K562 (cell line): ENCODE results near the gene GRB2. TPM values are rescaled to one million over a fixed set of nuclear protein-coding genes. Genes with fewer than 3 reads are reported as not detected.

ENCODE experiments used
- ASH1L ChIP-seq: fragments of 450-650 bp; IDR thresholded peaks from 2 replicates; pipeline ENCODE4 v1.6.1; 2018; ENCODE audit warnings: borderline replicate concordance, mild to moderate bottlenecking, low read depth; ENCODE audit not compliant: partially characterized antibody
- CCNT2 ChIP-seq: IDR thresholded peaks from 2 replicates; pipeline ENCODE4 v1.6.1; 2011; ENCODE audit warnings: borderline replicate concordance, low read depth, mild to moderate bottlenecking, moderate library complexity, mixed read lengths, low read length; ENCODE audit not compliant: insufficient read length; ENCODE audit errors: extremely low read depth
- CREM ChIP-seq: IDR thresholded peaks from 2 replicates; pipeline ENCODE4 v1.6.1; 2014; ENCODE audit warnings: antibody characterized with exemption, low read depth
- FIP1L1 ChIP-seq: fragments of 200-400 bp; formaldehyde crosslinking; IDR thresholded peaks from 2 replicates; pipeline ENCODE4 v1.6.1; 2018; ENCODE audit warnings: mild to moderate bottlenecking, low read depth, low read length; ENCODE audit not compliant: poor library complexity, severe bottlenecking
- FOS ChIP-seq: IDR thresholded peaks from 3 replicates; pipeline ENCODE4 v1.6.1; 2011; ENCODE audit not compliant: insufficient read length; ENCODE audit errors: extremely low read depth
- FOXJ2 ChIP-seq: fragments of 200-800 bp; sonication (Bioruptor generic); IDR thresholded peaks from 2 replicates; pipeline ENCODE4 v1.6.1; 2016; ENCODE audit warnings: missing genetic modification characterization, missing compliant biosample characterization
- HMGN3 ChIP-seq: IDR thresholded peaks from 2 replicates; pipeline ENCODE4 v1.6.1; 2011; ENCODE audit warnings: borderline replicate concordance, low read depth, mild to moderate bottlenecking, mixed read lengths, low read length; ENCODE audit not compliant: insufficient read length; ENCODE audit errors: extremely low read depth
- KLF13 ChIP-seq: fragments of 450-650 bp; IDR thresholded peaks from 2 replicates; pipeline ENCODE4 v1.6.1; 2016; ENCODE audit warnings: missing genetic modification characterization, low read depth, mild to moderate bottlenecking, missing compliant biosample characterization, moderate library complexity, borderline replicate concordance
- MYBL2 ChIP-seq, 2 experiments: fragments of 450-650 bp in 1 of 2; sonication (generic) in 1 of 2; formaldehyde crosslinking in 1 of 2; IDR thresholded peaks; 2 replicates each; pipeline versions ENCODE4 v1.6.1 to v1.8.1; 2017 to 2022; ENCODE audit warnings: borderline replicate concordance in 1 of 2, inconsistent platforms in 1 of 2, low read depth in 1 of 2, mild to moderate bottlenecking in 1 of 2, missing genetic modification reagents in 1 of 2, moderate library complexity in 1 of 2
- PHF20 ChIP-seq: fragments of 450-650 bp; IDR thresholded peaks from 2 replicates; pipeline ENCODE4 v1.6.1; 2018; ENCODE audit not compliant: partially characterized antibody
- PML ChIP-seq: IDR thresholded peaks from 2 replicates; pipeline ENCODE4 v1.6.1; 2012; ENCODE audit warnings: low read length, inconsistent platforms
- polyA plus RNA-seq, 8 experiments: library from polyadenylated mRNA; depleted of rRNA in 4 of 8; stranded (reverse) in 5 of 8; unstranded in 3 of 8; fragments of >200 nt; fragmentation: Nextera tagmentation in 2 of 8; fragmentation: Illumina TruSeq in 1 of 8; extraction: Ambion mirVana in 2 of 8; extraction: Trizol in 1 of 8; gene quantifications; 2 replicates each; pipeline versions ENCODE4 v1.2.1 to v1.2.3, GENCODE V29; 2011 to 2014; ENCODE audit warnings: inconsistent platforms in 1 of 8, missing spikeins in 1 of 8
- total RNA-seq, 7 experiments: library from RNA; depleted of rRNA in 6 of 7; stranded (reverse); fragments of >200 nt in 6 of 7; fragmentation: Illumina TruSeq in 2 of 7; extraction: Trizol in 2 of 7; gene quantifications; 2 replicates each; pipeline versions ENCODE4 v1.2.1 to v1.2.3, GENCODE V29; 2011 to 2021; ENCODE audit warnings: low replicate concordance in 1 of 7
- TF ChIP-seq, protein P1 (sequence below): fragments of 150-350 bp; IDR thresholded peaks from 2 replicates; pipeline ENCODE4 v1.6.1; 2014; ENCODE audit warnings: low read depth, mild to moderate bottlenecking, low read length, borderline replicate concordance
- TF ChIP-seq, protein P2 (sequence below): sonication (generic); formaldehyde crosslinking; IDR thresholded peaks from 2 replicates; pipeline ENCODE4 v1.8.1; 2023; ENCODE audit warnings: mild to moderate bottlenecking, missing genetic modification reagents
- TF ChIP-seq, protein P3 (sequence below): fragments of 450-650 bp; formaldehyde crosslinking; IDR thresholded peaks from 2 replicates; pipeline ENCODE4 v1.4.0; 2020; ENCODE audit warnings: mild to moderate bottlenecking, moderate library complexity
- TF ChIP-seq, protein P4 (sequence below): sonication (generic); formaldehyde crosslinking; IDR thresholded peaks from 2 replicates; pipeline ENCODE4 v1.8.0; 2023; ENCODE audit warnings: mild to moderate bottlenecking, missing genetic modification reagents

Gene GRB2
- total and polyA plus RNA-seq, 9 of the 15 experiments (the other 6 are each of a cell fraction or from before 2014, with no cell fraction given), result 57.2 to 136 (median 84.8) TPM

DNA sequence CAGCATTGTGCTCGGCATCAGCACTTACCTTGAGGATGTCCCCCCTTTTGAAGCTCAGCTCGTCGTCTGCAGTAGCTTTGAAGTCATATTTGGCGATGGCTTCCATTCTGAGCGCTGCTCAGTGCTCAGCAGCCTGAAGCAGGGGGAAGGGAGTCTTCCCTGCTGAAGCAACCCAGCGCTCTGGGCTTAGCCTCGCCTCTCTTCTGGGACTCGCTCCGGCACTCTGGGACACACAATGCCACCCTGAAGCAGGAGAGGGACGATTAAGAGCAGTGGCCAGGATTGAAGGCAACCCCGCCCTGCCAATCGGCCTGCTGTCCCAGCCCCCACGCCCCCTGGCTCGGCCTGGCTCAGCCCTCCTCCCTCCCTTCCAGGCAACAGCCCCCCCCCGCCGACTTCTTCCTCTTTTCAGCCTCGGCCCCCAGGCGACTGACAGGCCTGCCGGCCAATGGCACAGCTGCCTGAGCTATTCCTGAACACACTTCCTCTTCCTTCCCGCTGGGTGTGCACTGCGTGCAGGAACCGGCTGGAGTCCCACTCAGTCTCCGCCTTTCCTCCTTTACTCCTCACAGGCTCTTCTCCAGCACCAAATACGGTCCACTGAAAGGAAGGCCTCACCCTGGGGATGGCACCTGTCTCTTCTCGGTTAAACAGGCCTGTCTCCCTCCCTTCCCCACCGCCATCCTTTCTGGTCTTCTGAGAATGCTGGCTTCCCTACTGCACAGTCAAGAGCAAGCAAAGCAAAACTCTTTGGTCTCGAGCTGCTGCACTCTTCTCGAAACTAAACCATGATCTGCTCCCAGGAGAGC is 11.8 kb downstream of the GRB2 start (continued):
- TF ChIP-seq, protein P1, sequence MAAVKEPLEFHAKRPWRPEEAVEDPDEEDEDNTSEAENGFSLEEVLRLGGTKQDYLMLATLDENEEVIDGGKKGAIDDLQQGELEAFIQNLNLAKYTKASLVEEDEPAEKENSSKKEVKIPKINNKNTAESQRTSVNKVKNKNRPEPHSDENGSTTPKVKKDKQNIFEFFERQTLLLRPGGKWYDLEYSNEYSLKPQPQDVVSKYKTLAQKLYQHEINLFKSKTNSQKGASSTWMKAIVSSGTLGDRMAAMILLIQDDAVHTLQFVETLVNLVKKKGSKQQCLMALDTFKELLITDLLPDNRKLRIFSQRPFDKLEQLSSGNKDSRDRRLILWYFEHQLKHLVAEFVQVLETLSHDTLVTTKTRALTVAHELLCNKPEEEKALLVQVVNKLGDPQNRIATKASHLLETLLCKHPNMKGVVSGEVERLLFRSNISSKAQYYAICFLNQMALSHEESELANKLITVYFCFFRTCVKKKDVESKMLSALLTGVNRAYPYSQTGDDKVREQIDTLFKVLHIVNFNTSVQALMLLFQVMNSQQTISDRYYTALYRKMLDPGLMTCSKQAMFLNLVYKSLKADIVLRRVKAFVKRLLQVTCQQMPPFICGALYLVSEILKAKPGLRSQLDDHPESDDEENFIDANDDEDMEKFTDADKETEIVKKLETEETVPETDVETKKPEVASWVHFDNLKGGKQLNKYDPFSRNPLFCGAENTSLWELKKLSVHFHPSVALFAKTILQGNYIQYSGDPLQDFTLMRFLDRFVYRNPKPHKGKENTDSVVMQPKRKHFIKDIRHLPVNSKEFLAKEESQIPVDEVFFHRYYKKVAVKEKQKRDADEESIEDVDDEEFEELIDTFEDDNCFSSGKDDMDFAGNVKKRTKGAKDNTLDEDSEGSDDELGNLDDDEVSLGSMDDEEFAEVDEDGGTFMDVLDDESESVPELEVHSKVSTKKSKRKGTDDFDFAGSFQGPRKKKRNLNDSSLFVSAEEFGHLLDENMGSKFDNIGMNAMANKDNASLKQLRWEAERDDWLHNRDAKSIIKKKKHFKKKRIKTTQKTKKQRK, result no peak
- TF ChIP-seq, protein P2, sequence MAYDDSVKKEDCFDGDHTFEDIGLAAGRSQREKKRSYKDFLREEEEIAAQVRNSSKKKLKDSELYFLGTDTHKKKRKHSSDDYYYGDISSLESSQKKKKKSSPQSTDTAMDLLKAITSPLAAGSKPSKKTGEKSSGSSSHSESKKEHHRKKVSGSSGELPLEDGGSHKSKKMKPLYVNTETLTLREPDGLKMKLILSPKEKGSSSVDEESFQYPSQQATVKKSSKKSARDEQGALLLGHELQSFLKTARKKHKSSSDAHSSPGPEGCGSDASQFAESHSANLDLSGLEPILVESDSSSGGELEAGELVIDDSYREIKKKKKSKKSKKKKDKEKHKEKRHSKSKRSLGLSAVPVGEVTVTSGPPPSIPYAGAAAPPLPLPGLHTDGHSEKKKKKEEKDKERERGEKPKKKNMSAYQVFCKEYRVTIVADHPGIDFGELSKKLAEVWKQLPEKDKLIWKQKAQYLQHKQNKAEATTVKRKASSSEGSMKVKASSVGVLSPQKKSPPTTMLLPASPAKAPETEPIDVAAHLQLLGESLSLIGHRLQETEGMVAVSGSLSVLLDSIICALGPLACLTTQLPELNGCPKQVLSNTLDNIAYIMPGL (CRISPR knock-in tag), result no peak
- TF ChIP-seq FOS (peak; percentile 86), KLF13 (tag) (no peak), FIP1L1 (no peak), HMGN3 (peak; percentile 57), FOXJ2 (tag) (no peak), ASH1L (peak; percentile 72), CCNT2 (peak; percentile 29), MYBL2 (IDR thresholded peaks at IDR 0.05; ENCODE audit: low read depth) (no peak), MYBL2 (CRISPR knock-in tag; IDR thresholded peaks at IDR 0.05; ENCODE audit: borderline replicate concordance) (no peak), CREM (peak; percentile 81), PHF20 (peak; percentile 77), PML (no peak; the same call in 1 of the 2 replicates)
- TF ChIP-seq, protein P3, sequence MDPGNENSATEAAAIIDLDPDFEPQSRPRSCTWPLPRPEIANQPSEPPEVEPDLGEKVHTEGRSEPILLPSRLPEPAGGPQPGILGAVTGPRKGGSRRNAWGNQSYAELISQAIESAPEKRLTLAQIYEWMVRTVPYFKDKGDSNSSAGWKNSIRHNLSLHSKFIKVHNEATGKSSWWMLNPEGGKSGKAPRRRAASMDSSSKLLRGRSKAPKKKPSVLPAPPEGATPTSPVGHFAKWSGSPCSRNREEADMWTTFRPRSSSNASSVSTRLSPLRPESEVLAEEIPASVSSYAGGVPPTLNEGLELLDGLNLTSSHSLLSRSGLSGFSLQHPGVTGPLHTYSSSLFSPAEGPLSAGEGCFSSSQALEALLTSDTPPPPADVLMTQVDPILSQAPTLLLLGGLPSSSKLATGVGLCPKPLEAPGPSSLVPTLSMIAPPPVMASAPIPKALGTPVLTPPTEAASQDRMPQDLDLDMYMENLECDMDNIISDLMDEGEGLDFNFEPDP (CRISPR knock-in tag), result no peak
- TF ChIP-seq, protein P4, sequence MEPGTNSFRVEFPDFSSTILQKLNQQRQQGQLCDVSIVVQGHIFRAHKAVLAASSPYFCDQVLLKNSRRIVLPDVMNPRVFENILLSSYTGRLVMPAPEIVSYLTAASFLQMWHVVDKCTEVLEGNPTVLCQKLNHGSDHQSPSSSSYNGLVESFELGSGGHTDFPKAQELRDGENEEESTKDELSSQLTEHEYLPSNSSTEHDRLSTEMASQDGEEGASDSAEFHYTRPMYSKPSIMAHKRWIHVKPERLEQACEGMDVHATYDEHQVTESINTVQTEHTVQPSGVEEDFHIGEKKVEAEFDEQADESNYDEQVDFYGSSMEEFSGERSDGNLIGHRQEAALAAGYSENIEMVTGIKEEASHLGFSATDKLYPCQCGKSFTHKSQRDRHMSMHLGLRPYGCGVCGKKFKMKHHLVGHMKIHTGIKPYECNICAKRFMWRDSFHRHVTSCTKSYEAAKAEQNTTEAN, result no peak
